NCI-H2029 (cell line): ENCODE data around the gene KCMF1.

Source experiments
- DNase-seq: peaks from one replicate; lab custom pipeline; 2025; lab: John Stamatoyannopoulos, UW

KCMF1 gene

DNA sequence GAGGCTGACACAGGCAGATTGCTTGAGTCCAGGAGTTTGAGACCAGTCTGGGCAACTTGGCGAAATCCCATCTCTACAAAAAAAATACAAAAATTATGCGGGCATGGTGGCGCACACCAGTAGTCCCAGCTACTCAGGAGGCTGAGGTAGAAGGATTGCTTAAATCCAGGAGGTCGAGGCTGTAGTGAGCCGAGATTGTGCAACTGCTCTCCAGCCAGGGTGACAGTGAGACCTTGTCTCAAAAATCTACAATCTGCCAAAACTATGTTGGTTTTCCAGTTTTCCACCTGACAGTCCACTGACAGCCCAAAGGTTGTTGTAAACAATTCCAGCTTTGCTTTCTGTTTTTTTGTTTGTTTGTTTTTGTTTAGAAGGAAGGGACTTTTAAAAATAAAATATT is 51.3 kb downstream of the KCMF1 start:
- DNase-seq: no peak

DNA sequence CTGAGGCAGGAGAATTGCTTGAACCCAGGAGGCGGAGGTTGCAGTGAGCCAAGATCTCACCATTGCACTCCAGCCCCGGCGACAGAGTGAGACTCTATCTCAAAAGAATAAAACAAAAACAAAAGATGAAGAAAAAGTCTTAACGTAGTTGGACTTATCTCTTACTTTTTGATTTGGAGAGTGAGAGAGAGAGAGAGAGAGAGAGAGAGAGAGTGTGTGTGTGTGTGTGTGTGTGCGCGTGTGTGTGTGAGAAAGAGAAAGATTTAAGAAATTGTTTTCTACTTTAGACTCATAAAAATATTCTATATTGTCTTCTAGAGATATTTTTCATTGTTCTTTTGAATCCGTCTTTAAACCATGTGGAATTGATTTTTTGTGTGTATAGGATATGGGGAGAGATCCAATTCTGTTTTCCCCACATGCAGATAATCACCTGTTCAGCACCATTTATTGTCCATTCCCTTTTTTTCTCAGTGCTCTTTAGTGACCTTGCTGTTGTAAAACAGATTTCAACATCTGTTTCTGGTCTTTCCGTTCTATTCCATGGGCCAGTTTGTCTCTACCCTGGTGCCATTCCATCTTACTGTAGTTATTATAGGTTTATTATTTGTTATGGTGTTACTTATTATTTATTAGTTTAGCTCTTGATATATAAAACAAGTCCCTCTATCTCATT is 53.5 kb downstream of the KCMF1 start:
- no peak for DNase-seq

DNA sequence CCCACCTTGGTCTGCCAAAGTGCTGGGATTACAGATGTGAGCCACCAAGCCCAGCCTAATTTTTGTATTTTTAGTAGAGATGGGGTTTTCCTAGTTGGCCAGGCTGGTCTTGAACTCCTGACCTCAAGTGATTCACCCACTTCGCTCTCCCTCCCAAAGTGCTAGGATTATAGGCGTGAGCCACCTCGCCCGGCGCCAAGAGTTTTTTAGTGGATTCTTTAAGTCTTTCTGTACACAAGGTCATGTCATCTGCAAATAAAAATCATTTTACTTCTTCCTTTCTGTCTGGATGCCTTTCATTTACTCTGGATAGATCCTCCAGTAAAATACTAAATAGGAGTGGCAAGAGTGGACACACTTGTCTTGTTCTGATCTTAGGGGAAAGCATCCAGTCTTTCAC is 61.7 kb downstream of the KCMF1 start:
- DNase-seq: no peak

DNA sequence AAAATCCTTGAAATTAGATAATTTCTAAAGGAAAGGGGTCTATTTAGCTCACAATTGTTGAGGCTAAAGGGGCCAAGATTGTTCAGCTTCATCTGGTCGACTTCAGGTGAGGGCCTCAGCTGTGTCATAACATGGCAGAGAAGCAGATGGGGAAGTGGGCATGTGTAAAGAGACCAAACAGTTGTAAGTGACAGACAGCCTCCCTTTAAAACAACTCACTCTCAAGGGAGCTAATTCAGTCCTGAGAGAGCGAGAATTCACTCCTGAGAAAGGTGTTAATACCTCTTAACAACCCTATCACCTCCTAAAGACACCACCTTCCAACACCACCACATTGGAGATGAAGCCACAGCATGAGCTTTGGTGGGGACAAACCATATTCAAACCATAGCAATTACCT is 62.4 kb downstream of the KCMF1 start:
- no peak for DNase-seq

DNA sequence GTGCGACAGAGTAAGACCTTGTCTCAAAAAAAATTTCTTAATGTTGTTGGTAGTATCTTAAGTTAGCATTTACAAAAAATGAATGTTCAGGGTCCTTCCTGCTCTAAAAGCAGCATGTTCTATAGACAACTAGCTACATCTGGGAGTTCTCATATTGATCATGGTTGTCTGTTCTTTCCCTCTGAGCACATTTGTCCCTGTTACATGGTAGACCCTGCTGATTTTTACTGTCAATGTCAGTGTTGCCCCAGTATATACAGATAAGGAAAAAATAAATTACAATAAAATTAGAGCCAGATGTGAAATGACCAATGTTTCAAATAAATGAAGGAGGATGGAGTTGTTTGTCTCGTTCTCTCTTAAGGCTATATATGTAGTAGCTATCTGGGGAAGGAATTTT is 63.2 kb downstream of the KCMF1 start:
- no peak for DNase-seq

DNA sequence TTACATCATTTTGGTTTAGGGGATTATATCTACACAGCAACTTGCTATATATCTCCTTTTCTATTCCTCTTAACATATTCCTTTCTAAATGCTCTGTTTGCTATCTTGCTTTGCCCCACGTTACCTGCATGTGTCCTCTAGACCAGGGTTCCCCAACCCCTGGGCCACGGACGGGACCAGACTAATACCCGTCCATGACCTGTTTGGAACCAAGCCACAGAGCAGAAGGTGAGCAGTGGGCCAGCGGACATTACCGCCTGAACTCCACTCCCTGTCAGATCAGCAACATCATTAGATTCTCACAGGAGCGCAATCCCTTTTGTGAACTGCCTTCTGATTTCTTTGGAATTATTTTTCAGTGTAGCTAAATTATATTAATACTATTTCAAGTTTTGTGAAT is 66.7 kb downstream of the KCMF1 start:
- no peak for DNase-seq

DNA sequence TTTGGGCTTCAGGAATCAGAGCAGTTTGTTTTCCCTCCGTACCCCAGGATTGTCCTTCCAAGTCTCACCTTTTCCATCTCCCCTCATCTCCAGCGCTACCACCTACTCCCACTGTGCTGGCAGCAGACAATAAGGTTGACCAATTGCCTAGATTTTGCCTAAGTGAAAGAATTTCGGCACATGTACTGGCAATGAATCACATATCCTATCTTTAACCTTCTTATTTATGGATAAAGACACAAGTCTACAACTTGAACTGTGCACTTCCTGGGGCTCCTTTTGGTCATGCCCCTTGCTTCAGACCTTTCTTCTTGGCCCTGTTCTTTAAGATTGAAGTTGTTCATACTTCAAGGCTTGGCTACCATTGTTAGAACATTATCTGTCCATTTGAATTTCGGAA is 71.4 kb downstream of the KCMF1 start:
- no peak for DNase-seq

DNA sequence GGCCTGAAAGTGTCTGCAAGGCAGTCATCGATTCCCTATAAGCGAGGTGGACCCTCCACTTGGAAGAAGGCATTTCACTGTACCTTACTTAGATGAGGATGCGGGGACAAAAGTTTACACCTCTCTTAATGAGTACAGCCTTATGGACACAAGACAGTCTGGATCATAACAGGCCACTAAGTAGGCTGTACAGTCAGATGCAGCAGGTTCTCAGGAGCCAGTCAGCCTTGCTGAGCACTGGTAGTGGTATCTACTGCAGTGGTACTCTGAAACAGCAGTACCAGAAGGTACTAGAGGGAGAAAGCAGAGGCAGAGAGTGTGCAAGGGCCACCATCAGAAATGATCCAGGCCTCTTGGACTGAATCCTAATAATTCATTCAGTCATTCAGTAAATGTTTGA is 77.6 kb downstream of the KCMF1 start:
- DNase-seq: no peak

DNA sequence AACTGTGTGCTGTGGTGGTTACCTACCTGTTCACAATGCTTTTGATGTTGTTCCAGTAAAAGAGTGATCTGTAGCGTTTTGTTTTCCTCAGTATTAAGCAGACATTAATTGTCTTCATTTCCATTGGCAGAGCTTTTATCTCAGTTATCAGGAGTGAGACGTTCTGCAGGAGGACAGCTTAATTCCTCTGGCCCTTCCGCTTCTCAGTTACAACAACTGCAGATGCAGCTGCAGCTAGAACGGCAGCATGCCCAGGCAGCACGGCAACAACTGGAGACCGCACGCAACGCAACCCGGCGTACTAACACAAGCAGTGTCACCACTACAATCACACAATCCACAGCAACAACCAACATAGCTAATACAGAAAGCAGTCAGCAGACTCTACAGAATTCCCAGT is 78.3 kb downstream of the KCMF1 start:
- no peak for DNase-seq

DNA sequence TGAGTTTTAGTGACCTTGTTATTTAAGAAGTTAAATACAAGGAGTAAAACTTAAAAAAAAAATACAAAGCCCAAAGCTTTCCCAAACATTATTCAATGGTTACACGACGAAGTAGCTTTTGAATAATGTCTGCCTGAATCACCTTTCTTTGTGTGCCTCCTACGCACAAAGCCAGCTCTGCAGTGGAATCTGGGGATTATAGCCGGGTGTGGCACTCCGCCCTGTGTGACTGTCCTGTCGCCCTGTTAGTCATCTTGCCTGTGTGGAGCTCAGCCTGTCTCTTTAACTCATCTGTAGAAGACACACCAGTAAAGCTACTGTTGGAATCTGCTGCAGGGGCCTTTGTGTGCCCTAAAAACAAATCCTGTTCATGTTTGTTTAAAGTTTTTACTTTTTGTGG is 82.8 kb downstream of the KCMF1 start:
- DNase-seq: no peak

DNA sequence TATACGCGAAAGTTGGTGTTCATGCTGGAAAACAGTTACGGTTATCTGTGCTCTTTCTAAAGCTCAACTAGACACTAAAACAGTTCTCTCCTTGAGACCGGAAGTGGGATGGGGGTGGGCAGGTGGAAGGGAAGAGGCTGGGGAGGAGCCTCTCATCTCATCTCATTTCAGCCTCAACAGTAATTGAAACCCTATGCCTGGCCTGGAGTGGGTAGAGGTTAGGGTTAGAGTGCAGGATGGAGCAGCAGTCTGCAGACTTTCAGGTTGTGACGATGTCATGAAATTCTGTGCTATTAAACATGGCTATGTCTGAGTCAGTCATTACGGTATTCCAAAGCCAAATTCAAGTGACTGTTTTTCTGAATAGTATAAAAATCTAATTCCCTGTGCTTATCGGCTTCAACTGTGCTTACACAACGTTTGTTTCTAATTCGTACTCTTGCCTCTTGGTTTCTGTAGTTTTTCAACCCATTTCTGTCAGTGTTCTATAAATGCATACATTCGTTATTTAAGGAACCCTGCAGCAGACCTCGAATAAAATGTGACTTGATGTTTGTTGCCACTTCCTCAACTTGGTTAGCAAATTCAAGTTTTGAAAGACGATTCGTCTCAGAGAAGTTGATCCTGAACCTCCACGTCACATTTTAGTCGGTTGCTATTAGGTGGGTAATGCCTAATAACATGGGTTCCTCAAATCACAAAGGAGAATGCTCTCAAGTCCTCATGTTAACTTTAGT is 86.4 kb downstream of the KCMF1 start:
- DNase-seq: no peak

DNA sequence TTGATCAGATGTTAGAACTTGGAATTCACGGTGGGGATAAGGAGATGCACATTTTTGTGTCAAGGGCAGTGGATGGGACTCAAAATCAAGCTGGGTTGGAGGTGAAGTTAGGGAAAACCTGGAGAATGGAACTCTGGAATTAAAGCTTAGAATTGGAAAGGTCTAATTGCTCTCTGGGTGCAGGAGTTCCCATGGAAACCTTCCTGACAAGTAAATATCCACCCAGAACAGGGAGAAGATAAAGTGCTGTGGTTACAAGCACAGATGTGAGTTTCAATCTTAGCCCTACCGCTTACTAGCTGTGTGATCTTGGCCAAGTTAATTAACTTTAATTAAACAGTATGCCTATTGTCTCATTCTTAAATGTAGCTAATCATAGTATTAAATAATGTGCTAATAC is 90.9 kb downstream of the KCMF1 start:
- no peak for DNase-seq

DNA sequence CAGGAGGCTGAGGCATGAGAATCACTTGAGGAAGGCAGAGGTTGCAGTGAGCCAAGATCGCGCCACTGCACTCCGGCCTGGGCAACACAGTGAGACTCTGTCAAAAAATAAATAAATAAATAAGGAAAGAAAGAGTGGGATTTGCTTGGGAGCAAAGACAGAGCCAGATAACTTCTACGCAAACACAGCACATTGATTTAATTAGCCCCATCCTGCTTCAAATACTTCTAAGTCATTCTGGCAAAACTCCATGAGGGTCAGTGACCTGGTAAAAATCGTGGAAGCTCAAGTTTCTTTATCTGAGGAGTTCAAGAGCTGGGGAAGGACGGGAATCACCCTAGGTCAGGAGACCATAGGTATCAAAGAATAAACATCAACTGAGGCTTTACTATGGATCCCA is 91.6 kb downstream of the KCMF1 start:
- DNase-seq: no peak

DNA sequence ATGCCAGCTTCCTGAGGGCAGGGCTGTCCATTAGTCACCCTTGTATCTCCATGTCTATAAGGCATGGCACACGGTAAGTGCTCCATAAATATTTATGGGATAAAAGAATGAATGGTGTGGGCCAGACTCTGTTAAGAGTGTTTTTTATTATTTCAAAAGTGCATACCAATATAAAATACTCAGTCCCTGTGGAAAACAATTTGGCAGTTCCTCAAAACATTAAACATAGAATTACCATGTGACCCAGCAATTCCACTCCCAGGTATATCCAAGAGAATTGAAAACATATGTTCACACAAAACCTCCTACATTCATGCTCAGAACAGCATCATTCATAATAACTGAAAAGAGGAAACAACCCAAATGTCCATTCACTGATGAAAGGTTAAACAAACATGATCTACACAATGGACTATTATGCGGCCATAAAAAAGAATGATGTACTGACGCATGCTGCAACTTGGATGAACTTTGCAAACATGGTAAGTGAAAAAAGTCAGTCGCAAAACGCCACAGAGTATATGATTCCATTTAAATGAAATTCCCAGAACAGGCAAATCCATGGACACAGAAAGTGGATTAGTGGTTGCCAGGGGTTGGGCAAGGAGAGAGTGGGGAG is 93.1 kb downstream of the KCMF1 start:
- no peak for DNase-seq

DNA sequence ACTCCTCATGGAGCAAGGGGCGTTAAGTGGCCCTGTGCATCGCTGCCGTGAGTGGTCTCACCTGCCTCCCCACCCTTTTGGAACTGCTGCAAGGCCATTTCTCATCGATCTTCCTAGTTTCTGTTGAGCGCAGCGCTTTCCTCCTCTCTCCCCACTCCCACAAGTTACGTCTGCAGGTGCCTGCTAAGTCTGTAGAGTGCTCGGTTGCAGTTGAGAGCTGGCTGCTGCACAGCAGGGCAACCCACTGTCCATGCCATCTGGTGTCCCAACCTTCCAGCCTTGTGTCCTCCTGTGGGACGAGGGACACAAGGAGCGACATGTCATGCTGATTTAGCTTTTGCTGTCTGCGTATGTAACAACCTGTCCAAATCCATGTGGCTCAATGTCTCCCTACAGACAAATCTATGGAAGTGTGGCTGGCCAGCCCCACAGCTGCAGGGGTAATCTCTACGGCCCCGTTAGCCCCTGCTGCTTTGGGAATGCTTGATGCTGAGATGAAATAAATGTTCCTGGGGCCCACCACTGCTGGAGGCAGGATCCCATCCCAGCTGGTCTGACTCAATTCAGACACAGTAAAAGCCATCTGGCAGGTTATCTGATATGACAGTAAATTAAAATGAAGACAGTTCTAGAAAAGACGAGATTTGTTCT is 94.1 kb downstream of the KCMF1 start:
- no peak for DNase-seq

DNA sequence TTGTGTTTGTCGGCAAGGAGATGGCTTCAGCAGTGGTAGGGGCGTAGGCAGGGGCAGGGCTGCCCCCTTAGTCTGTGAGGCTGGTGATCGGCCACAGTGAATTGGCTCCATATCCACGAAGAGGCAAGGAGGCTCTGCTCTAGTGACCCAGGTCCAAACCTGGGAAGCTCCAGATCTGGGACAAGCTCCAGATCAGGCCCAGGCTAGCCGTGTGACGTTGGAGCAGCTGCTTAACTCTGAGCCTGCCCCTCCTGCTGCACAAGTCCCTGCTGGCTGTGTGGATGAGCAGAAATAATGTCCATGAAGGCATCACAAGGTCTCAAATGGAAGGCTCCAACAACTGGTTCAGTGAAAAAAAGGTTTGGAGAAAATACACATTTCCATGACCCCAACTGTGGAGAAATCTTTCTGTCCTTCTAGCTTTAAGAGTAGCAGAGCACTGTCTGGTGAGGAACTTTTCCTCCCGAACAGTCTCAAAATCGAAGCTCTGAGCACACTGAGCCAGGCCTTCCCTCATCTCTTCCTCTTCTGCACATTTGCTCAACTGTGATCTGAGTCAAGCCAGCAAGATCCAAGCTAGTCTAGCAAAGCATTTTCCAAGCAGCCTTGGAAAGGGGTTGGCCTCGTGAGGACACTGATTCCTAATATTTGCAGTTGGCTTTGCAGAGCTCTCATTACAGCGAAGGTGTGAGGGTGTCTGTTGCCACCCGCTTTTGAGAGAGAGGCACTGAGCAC is 95.2 kb downstream of the KCMF1 start:
- DNase-seq: no peak

DNA sequence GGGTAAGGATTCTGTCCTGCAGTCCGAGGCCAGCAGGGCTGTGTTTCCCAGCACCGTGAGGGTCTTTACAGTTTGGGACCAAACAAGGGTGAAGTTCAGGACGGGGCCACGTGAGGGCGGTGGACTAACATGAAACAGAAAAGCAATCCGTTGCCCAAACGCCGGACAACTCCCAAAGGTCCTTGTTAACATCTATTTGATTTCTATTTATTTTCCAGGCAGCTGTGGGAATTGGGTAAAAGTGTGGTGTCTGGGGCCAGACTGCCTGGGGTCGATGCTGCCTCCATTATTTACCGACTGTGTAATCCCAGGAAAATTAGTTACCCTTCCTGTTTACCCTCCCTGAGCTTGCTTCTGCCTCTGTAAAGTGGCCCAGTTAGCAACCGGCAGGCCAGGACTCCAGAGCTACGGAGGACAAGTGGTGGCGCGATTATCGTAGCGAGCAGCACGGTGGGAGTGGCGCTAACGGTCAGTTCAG is 96.0 kb downstream of the KCMF1 start:
- DNase-seq: peak; percentile 40

DNA sequence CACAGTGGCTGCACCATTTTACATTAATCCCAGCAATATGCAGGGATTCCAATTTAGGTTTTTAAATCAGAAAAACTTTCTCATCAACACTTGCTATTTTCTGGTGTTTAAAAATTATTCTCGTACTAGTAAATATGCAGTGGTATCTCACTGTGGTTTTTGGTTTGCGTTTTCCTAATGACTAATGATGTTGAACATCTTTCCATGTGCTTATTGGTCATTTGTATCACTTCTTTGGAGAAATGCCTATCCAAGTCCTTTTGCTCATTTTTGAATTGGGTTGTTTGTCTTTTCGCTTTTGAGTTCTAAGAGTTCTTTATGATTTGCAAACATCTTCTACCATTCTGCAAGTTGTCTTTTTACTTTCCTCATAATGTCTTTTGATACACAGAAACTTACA is 100.1 kb downstream of the KCMF1 start:
- no peak for DNase-seq

DNA sequence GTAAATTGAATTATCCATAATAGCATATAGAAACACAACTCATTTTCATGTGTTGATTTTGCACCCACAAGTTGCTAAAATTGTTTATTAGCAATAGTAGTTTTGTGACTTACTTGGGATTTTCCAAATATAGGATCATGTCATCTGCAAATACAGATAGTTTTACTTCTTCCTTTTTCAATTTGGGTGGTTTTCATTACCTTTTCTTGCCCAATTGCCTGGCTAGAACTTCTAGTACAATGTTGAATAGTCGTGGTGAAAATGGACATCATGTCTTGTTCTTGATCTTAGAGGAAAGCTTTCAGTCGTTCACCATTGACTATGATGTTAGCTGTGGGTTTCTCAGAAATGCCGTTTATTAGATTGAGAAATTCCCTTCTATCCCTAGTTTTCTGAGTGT is 102.1 kb downstream of the KCMF1 start:
- DNase-seq: no peak

DNA sequence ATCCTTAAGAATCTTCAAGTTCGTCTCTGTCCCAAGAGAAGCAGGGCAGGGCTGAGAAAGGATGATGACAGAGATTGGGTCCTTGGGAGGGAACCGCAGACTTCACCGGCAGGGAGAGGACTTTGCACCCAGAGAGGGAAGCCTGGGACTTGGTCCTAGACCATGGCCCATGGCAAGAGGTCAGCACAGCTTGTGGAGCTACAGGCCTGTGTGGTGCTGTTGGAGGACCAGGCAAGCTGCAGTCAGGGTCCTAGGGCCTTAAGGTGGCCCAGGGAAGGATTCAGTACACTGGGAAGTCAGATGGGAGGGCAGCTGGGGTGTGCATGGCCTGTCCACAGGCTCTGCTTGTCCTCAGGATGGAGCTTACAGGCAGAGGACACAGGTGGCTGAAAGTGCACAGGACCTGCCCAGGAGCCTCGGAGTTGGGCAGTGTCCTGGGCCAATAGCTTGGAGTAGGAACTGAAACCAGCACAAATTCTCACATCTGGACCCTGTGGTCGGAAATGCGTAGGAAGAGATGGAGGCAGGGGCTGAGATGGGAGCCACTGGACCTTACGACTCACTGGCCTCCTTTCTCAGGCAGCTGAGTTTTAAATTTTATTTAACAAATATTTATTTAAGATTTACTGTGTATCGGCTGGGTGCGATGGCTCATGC is 105.8 kb downstream of the KCMF1 start:
- no peak for DNase-seq

DNA sequence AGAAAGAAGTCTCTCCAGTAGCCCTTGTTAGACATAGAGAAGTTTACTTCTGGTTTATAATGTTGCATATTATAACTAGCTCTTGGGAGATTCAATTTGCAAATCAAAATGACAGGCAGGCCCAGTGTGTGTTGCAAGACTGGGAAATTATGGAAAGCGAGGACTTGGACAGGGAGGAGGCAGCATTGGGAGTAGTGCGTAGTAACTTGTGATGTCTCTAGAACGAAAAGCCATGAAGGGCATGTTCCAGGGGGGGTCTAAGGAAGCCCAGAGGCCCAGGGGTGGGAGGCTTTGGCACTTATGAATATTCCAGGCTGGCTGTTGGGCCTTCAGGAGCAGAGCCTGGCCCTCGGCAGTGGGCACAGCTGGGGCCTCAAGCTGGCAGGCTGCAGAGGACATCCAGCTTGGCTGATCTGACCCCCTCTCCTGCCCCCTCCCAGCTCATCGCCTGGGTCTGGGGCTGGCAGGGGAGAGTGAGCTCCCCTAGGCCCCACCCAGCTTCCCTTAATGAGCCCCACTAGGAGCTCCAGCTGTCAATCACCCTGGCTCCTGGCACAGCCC is 107.0 kb downstream of the KCMF1 start:
- DNase-seq: no peak
